SK-N-SH treated with all-trans-retinoic acid at 6 μM for 48 hours (cell line): Measurements from ENCODE around the gene OR8B3.

Source experiments
- ATAC-seq: fragments of 200-7000 bp; cut with Tn5 transposase; 3 replicates; pipeline ENCODE4 v1.9.1; 2020; ENCODE audit warnings: mild to moderate bottlenecking, moderate library complexity
- ESRRG ChIP-seq: fragments of 250-450 bp; sonication (Bioruptor Pico); IDR thresholded peaks from 2 replicates; pipeline ENCODE4 v1.6.1; 2021; ENCODE audit warnings: mild to moderate bottlenecking
- GLIS3 ChIP-seq: fragments of 250-450 bp; sonication (Bioruptor Pico); IDR thresholded peaks from 2 replicates; pipeline ENCODE4 v1.5.0; 2020; ENCODE audit warnings: mild to moderate bottlenecking, moderate library complexity
- OSR1 ChIP-seq: fragments of 250-450 bp; sonication (Bioruptor Pico); IDR thresholded peaks from 2 replicates; pipeline ENCODE4 v1.8.0; 2022; ENCODE audit warnings: moderate library complexity, mild to moderate bottlenecking, inconsistent platforms
- PPARA ChIP-seq: fragments of 250-450 bp; sonication (Bioruptor Pico); IDR thresholded peaks from 2 replicates; pipeline ENCODE4 v1.5.0; 2020; ENCODE audit warnings: mild to moderate bottlenecking, borderline replicate concordance
- RARB ChIP-seq: fragments of 250-450 bp; sonication (Bioruptor Pico); IDR thresholded peaks from 2 replicates; pipeline ENCODE4 v1.8.0; 2021; ENCODE audit warnings: mild to moderate bottlenecking, moderate library complexity
- TCF4 ChIP-seq: fragments of 250-450 bp; sonication (Bioruptor Pico); IDR thresholded peaks from 2 replicates; pipeline ENCODE4 v1.8.0; 2021; ENCODE audit warnings: mild to moderate bottlenecking, moderate library complexity, borderline replicate concordance
- TOX ChIP-seq: fragments of 250-450 bp; sonication (Bioruptor Pico); IDR thresholded peaks from 2 replicates; pipeline ENCODE4 v1.8.0; 2021; ENCODE audit warnings: mild to moderate bottlenecking, moderate library complexity, borderline replicate concordance
- ZC3H10 ChIP-seq: fragments of 250-450 bp; sonication (Bioruptor Pico); IDR thresholded peaks from 2 replicates; pipeline ENCODE4 v1.5.1; 2021; ENCODE audit warnings: mild to moderate bottlenecking, moderate library complexity
- ZFP3 ChIP-seq: fragments of 250-450 bp; sonication (Bioruptor Pico); IDR thresholded peaks from 2 replicates; pipeline ENCODE4 v1.5.0; 2020; ENCODE audit warnings: mild to moderate bottlenecking, moderate library complexity
- ZFP30 ChIP-seq: fragments of 450-650 bp; formaldehyde crosslinking; IDR thresholded peaks from 2 replicates; pipeline ENCODE4 v1.5.0; 2022; ENCODE audit warnings: mild to moderate bottlenecking, moderate library complexity
- ZNF565 ChIP-seq: fragments of 450-650 bp; formaldehyde crosslinking; conservative IDR thresholded peaks from 2 replicates; pipeline ENCODE4 v1.5.0; 2020; ENCODE audit warnings: low read depth, mild to moderate bottlenecking, moderate library complexity
- ZNF70 ChIP-seq: fragments of 450-650 bp; formaldehyde crosslinking; IDR thresholded peaks from 2 replicates; pipeline ENCODE4 v1.5.0; 2020; ENCODE audit warnings: mild to moderate bottlenecking, moderate library complexity
- TF ChIP-seq, protein P1 (sequence below): fragments of 250-450 bp; sonication (Bioruptor Pico); IDR thresholded peaks from 2 replicates; pipeline ENCODE4 v1.5.0; 2020; ENCODE audit warnings: mild to moderate bottlenecking, moderate library complexity
- TF ChIP-seq, protein P2 (sequence below): fragments of 250-450 bp; sonication (Bioruptor Pico); IDR thresholded peaks from 2 replicates; pipeline ENCODE4 v1.5.1; 2020; ENCODE audit warnings: low read depth, mild to moderate bottlenecking, moderate library complexity
- TF ChIP-seq, protein P3 (sequence below): fragments of 250-450 bp; sonication (Bioruptor Pico); IDR thresholded peaks from 2 replicates; pipeline ENCODE4 v1.5.1; 2021; ENCODE audit warnings: mild to moderate bottlenecking, moderate library complexity

The OR8B3 gene

DNA sequence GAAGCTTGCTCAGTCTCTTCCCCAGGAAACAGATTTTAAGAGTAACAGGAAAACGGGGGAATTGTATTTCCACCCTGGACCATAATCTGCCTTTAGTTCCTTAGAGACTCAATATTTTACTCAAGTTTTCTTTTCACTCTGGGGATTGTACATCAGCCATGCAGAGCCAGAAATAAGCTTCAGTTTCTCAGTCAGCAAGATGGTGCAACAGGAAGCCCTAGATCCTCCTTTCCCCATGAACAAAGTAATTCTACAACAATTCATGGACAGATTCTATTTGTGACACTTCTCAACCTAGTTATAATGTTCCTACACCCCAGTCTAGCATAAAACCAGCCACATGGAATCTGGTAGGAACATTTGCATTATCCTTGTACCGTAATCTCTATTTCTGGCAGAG lies 39.3 kb downstream of the OR8B3 start (continued):
- TF ChIP-seq, protein P1, sequence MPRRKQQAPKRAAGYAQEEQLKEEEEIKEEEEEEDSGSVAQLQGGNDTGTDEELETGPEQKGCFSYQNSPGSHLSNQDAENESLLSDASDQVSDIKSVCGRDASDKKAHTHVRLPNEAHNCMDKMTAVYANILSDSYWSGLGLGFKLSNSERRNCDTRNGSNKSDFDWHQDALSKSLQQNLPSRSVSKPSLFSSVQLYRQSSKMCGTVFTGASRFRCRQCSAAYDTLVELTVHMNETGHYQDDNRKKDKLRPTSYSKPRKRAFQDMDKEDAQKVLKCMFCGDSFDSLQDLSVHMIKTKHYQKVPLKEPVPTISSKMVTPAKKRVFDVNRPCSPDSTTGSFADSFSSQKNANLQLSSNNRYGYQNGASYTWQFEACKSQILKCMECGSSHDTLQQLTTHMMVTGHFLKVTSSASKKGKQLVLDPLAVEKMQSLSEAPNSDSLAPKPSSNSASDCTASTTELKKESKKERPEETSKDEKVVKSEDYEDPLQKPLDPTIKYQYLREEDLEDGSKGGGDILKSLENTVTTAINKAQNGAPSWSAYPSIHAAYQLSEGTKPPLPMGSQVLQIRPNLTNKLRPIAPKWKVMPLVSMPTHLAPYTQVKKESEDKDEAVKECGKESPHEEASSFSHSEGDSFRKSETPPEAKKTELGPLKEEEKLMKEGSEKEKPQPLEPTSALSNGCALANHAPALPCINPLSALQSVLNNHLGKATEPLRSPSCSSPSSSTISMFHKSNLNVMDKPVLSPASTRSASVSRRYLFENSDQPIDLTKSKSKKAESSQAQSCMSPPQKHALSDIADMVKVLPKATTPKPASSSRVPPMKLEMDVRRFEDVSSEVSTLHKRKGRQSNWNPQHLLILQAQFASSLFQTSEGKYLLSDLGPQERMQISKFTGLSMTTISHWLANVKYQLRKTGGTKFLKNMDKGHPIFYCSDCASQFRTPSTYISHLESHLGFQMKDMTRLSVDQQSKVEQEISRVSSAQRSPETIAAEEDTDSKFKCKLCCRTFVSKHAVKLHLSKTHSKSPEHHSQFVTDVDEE (CRISPR knock-in tag), result no peak
- TF ChIP-seq TOX (CRISPR knock-in tag), result no peak
- TF ChIP-seq, protein P2, sequence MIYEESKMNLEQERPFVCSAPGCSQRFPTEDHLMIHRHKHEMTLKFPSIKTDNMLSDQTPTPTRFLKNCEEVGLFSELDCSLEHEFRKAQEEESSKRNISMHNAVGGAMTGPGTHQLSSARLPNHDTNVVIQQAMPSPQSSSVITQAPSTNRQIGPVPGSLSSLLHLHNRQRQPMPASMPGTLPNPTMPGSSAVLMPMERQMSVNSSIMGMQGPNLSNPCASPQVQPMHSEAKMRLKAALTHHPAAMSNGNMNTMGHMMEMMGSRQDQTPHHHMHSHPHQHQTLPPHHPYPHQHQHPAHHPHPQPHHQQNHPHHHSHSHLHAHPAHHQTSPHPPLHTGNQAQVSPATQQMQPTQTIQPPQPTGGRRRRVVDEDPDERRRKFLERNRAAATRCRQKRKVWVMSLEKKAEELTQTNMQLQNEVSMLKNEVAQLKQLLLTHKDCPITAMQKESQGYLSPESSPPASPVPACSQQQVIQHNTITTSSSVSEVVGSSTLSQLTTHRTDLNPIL, result no peak
- no peak for TF ChIP-seq ZFP30 (CRISPR knock-in tag)
- no peak for TF ChIP-seq OSR1
- no peak for TF ChIP-seq TCF4 (CRISPR knock-in tag)

DNA sequence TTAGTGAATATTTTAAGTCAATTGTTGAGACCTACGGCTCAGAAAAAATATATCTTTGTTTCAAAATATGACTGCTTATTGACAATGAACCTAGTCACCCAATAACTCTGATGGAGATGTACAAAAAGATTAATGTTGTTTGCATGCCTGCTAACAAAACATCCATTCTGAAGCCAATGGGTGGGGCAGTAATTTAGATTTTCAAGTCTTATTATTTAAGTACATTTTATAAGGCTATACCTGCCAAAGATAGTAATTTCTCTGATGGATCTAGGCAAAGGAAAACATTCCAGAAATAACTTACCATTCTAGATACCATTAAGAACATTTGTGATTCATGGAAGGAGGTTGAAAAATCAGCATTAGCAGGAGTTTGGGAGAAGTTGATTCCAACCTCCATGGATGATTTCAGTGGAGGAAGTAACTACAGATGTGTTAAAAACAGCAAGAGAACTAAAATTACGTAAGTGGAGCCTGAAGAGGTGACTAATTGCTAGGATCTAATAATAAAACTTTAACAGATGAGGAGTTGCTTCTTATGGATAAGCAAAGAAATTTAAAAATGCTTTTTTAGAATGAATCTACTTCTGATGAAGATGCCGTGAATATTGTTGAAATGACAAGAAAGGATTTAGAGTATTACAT lies 52.4 kb downstream of the OR8B3 start:
- ATAC-seq, result no peak
- no peak for TF ChIP-seq PPARA
- TF ChIP-seq TOX (CRISPR knock-in tag), result no peak
- TF ChIP-seq, protein P3, sequence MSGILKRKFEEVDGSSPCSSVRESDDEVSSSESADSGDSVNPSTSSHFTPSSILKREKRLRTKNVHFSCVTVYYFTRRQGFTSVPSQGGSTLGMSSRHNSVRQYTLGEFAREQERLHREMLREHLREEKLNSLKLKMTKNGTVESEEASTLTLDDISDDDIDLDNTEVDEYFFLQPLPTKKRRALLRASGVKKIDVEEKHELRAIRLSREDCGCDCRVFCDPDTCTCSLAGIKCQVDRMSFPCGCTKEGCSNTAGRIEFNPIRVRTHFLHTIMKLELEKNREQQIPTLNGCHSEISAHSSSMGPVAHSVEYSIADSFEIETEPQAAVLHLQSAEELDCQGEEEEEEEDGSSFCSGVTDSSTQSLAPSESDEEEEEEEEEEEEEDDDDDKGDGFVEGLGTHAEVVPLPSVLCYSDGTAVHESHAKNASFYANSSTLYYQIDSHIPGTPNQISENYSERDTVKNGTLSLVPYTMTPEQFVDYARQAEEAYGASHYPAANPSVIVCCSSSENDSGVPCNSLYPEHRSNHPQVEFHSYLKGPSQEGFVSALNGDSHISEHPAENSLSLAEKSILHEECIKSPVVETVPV (CRISPR knock-in tag), result no peak
- no peak for TF ChIP-seq ZNF565 (CRISPR knock-in tag)
- TF ChIP-seq TCF4 (CRISPR knock-in tag), result no peak
- TF ChIP-seq RARB (CRISPR knock-in tag), result no peak
- no peak for TF ChIP-seq ESRRG (CRISPR knock-in tag)
- no peak for TF ChIP-seq ZC3H10 (CRISPR knock-in tag)
- TF ChIP-seq ZNF70 (CRISPR knock-in tag), result no peak
- no peak for TF ChIP-seq GLIS3 (CRISPR knock-in tag)
- TF ChIP-seq ZFP3 (CRISPR knock-in tag), result no peak
- no peak for TF ChIP-seq ZFP30 (CRISPR knock-in tag)
